Measurements from ENCODE around the gene EYA3.
"Not testable (repeated sequence)": the region's sequence is repeated elsewhere in the genome, so short reads cannot be mapped to it uniquely, and the experiment has no call there.

EYA3 gene

GRCh38 chr1:28027238-28027637 is 61.2 kb downstream of the EYA3 start:
- DNase-seq = no peak

GRCh38 chr1:28026329-28026728 is 62.1 kb downstream of the EYA3 start:
- DNase-seq = no peak

- no peak for DNase-seq
These were observed 67.3 kb downstream of the EYA3 start for GRCh38 chr1:28021064-28021463.

GRCh38 chr1:28010969-28011368 is 77.4 kb downstream of the EYA3 start:
- no peak for DNase-seq

GRCh38 chr1:28003117-28003516 is 85.3 kb downstream of the EYA3 start:
- DNase-seq = not testable (repeated sequence)

- no peak for DNase-seq
These were observed 85.8 kb downstream of the EYA3 start for GRCh38 chr1:28002600-28002999.

GRCh38 chr1:27999055-27999454 is 89.4 kb downstream of the EYA3 start:
- DNase-seq = no peak

- not testable (repeated sequence) for DNase-seq
These were observed 93.9 kb downstream of the EYA3 start for GRCh38 chr1:27994526-27994925.

- no peak for DNase-seq
These were observed 94.3 kb downstream of the EYA3 start for GRCh38 chr1:27994060-27994459.

GRCh38 chr1:27993241-27993640 is 95.2 kb downstream of the EYA3 start:
- no peak for DNase-seq

GRCh38 chr1:27992276-27992675 is 96.1 kb downstream of the EYA3 start:
- DNase-seq = no peak

- no peak for DNase-seq
These were observed 97.4 kb downstream of the EYA3 start for GRCh38 chr1:27990920-27991537.

GRCh38 chr1:27981145-27981544 is 107.3 kb downstream of the EYA3 start:
- DNase-seq = no peak

- DNase-seq = no peak
These were observed 108.1 kb downstream of the EYA3 start for GRCh38 chr1:27980216-27980845.

GRCh38 chr1:27979859-27980201 is 108.6 kb downstream of the EYA3 start:
- DNase-seq = no peak

GRCh38 chr1:27979151-27979858 is 109.1 kb downstream of the EYA3 start:
- DNase-seq = peak; percentile 33

- no peak for DNase-seq
These were observed 114.0 kb downstream of the EYA3 start for GRCh38 chr1:27974417-27974781.

- DNase-seq = no peak
These were observed 114.5 kb downstream of the EYA3 start for GRCh38 chr1:27973771-27974416.

- no peak for DNase-seq
These were observed 116.3 kb downstream of the EYA3 start for GRCh38 chr1:27972141-27972540.

- DNase-seq = peak; percentile 61
These were observed 116.7 kb downstream of the EYA3 start for GRCh38 chr1:27971674-27972073.

GRCh38 chr1:27970401-27970800 is 118.0 kb downstream of the EYA3 start:
- peak; percentile 5 for DNase-seq

- DNase-seq = no peak
These were observed 119.7 kb downstream of the EYA3 start for GRCh38 chr1:27968692-27969091.

GRCh38 chr1:27967884-27968466 is 120.4 kb downstream of the EYA3 start:
- no peak for DNase-seq

All from NCI-H2171 (cell line).